IMR-90 (cell line): Measurements from ENCODE around the gene CASS4. TPM values are rescaled to one million over a fixed set of nuclear protein-coding genes. Genes with fewer than 3 reads are reported as not detected.

ENCODE experiments used
- ATAC-seq: fragments of 200-7000 bp; cut with Tn5 transposase; 2 replicates; pipeline ENCODE4 v1.9.1; 2020; ENCODE audit warnings: low read depth, mild to moderate bottlenecking, moderate library complexity
- BruUV-seq: library from RNA; stranded (reverse); fragments of 400-500 nt; replicated peaks from 2 replicates; lab custom pipeline; 2021; lab: Mats Ljungman, UMichigan
- CTCF ChIA-PET: fragments of 300-600 bp; formaldehyde crosslinking; extraction: SDS; loops from one replicate; lab custom pipeline; 2021; ENCODE audit warnings: antibody characterized with exemption; lab: Yijun Ruan, JAX
- POLR2A ChIA-PET: fragments of 300-600 bp; sonication (Branson Sonifier 250); formaldehyde crosslinking; loops from one replicate; lab custom pipeline; 2022; ENCODE audit warnings: antibody characterized with exemption; ENCODE audit not compliant: unreplicated experiment; lab: Charles Lee
- DNase-seq: peaks from one replicate; pipeline ENCODE4 v3.0.0; 2013
- H2AFZ ChIP-seq: replicated peaks from 2 replicates; pipeline ENCODE3; 2013; ENCODE audit warnings: low read length, mild to moderate bottlenecking; ENCODE audit not compliant: poor library complexity
- H2AK5ac ChIP-seq: 2 replicates; pipeline ENCODE4 v1.6.1; 2013; ENCODE audit warnings: low read depth, low read length, inconsistent platforms
- H2AK9ac ChIP-seq: replicated peaks from 2 replicates; pipeline ENCODE3; 2013; ENCODE audit warnings: mild to moderate bottlenecking, low read depth, low read length, moderate library complexity; ENCODE audit not compliant: poor library complexity
- H2BK120ac ChIP-seq: 2 replicates; pipeline ENCODE4 v1.6.1; 2013; ENCODE audit warnings: low read depth, low read length, inconsistent platforms
- H2BK15ac ChIP-seq: 3 replicates; pipeline ENCODE4 v1.6.1; 2013; ENCODE audit warnings: low read depth, low read length, inconsistent platforms
- H2BK20ac ChIP-seq: 2 replicates; pipeline ENCODE4 v1.6.1; 2013; ENCODE audit warnings: low read depth, mild to moderate bottlenecking, inconsistent platforms, low read length, moderate library complexity
- H2BK5ac ChIP-seq: 2 replicates; pipeline ENCODE4 v1.6.1; 2013; ENCODE audit warnings: mild to moderate bottlenecking, low read depth, low read length, inconsistent platforms; ENCODE audit not compliant: poor library complexity, severe bottlenecking
- H3K14ac ChIP-seq: replicated peaks from 2 replicates; pipeline ENCODE4 v1.6.1; 2013; ENCODE audit warnings: low read depth, low read length, inconsistent platforms
- H3K18ac ChIP-seq: 2 replicates; pipeline ENCODE4 v1.6.1; 2013; ENCODE audit warnings: low read depth, low read length, control low read depth
- H3K23ac ChIP-seq: 2 replicates; pipeline ENCODE4 v1.6.1; 2013; ENCODE audit warnings: low read depth, low read length, inconsistent platforms
- H3K27ac ChIP-seq: 2 replicates; pipeline ENCODE4 v1.5.1; 2013; ENCODE audit warnings: mild to moderate bottlenecking, control low read depth, low read length; ENCODE audit not compliant: insufficient read depth
- H3K27me3 ChIP-seq: 2 replicates; pipeline ENCODE4 v1.6.1; 2013; ENCODE audit warnings: low read length; ENCODE audit not compliant: control insufficient read depth, insufficient read depth
- H3K36me3 ChIP-seq: 2 replicates; pipeline ENCODE4 v1.6.1; 2013; ENCODE audit warnings: low read length, mixed read lengths; ENCODE audit not compliant: control insufficient read depth, insufficient read depth
- H3K4ac ChIP-seq: 2 replicates; pipeline ENCODE4 v1.6.1; 2013; ENCODE audit warnings: low read depth, low read length, inconsistent platforms
- H3K4me1 ChIP-seq: 2 replicates; pipeline ENCODE4 v1.6.1; 2013; ENCODE audit warnings: low read length, mixed read lengths; ENCODE audit not compliant: control insufficient read depth, insufficient read depth
- H3K4me2 ChIP-seq: 2 replicates; pipeline ENCODE4 v1.6.1; 2013; ENCODE audit warnings: low read depth, mild to moderate bottlenecking, control low read depth, low read length, moderate library complexity
- H3K4me3 ChIP-seq: 2 replicates; pipeline ENCODE4 v1.5.1; 2013; ENCODE audit warnings: low read depth, mild to moderate bottlenecking, control low read depth, low read length, moderate library complexity; ENCODE audit not compliant: insufficient read depth
- H3K56ac ChIP-seq: 2 replicates; pipeline ENCODE4 v1.6.1; 2013; ENCODE audit warnings: low read length, inconsistent platforms; ENCODE audit not compliant: insufficient read depth; ENCODE audit errors: extremely low read depth
- H3K79me1 ChIP-seq, 2 experiments: 2 replicates each; pipeline ENCODE4 v1.6.1; 2013; ENCODE audit warnings: low read length in 2 of 2, inconsistent platforms in 1 of 2, low read depth in 1 of 2
- H3K9ac ChIP-seq: 2 replicates; pipeline ENCODE4 v1.6.1; 2013; ENCODE audit warnings: low read depth, low read length, control low read depth
- H3K9me1 ChIP-seq: 2 replicates; pipeline ENCODE4 v1.6.1; 2013; ENCODE audit warnings: low read length, inconsistent platforms; ENCODE audit not compliant: insufficient read depth
- H3K9me3 ChIP-seq: 2 replicates; pipeline ENCODE4 v1.6.1; 2013; ENCODE audit warnings: low read length; ENCODE audit not compliant: control insufficient read depth, insufficient read depth
- H4K20me1 ChIP-seq: 2 replicates; pipeline ENCODE4 v1.6.1; 2013; ENCODE audit warnings: low read length, inconsistent platforms; ENCODE audit not compliant: insufficient read depth
- H4K5ac ChIP-seq: 2 replicates; pipeline ENCODE4 v1.6.1; 2013; ENCODE audit warnings: mild to moderate bottlenecking, low read depth, low read length, control low read depth
- H4K8ac ChIP-seq, 2 experiments: 2 replicates each; pipeline ENCODE4 v1.6.1; 2013; ENCODE audit warnings: low read depth in 2 of 2, low read length in 2 of 2, control low read depth in 1 of 2, inconsistent platforms in 1 of 2
- H4K91ac ChIP-seq: 2 replicates; pipeline ENCODE4 v1.6.1; 2013; ENCODE audit warnings: low read depth, low read length, inconsistent platforms; ENCODE audit not compliant: insufficient read depth
- USF2 ChIP-seq: fragments of 150-350 bp; IDR thresholded peaks from 2 replicates; pipeline ENCODE4 v1.6.1; 2017; ENCODE audit warnings: mild to moderate bottlenecking, antibody characterized with exemption, low read length, low read depth
- WGBS, 2 experiments: methylation state at CpG; one replicate each; pipeline versions ENCODE4 v1.1.5 to v1.1.7; 2013; ENCODE audit warnings: missing lambda C conversion rate in 2 of 2; ENCODE audit not compliant: insufficient read length in 1 of 2; ENCODE audit errors: extremely low coverage in 2 of 2; 5-methylcytosine and 5-hydroxymethylcytosine counted together
- dilution Hi-C: fragments of 300-500 bp; cut with HindIII; formaldehyde crosslinking; loops from one replicate; pipeline ENCODE4 v1.14.3; 2018; ENCODE audit warnings: low sequenced_read_pairs; ENCODE audit not compliant: unreplicated experiment
- in situ Hi-C: fragments of 300-500 bp; cut with MboI; formaldehyde crosslinking; loops from 3 replicates; pipeline ENCODE4 v1.14.3; 2019; ENCODE audit warnings: low sequenced_read_pairs, inconsistent platforms, mixed read lengths
- intact Hi-C: fragments of 100-400 bp; cut with micrococcal nuclease; formaldehyde crosslinking; loops from 2 replicates; pipeline ENCODE4 v1.10.0; 2022
- polyA plus RNA-seq, 3 experiments: library from polyadenylated mRNA; depleted of rRNA; stranded (reverse); fragments of >200 nt; gene quantifications; 2 replicates each; pipeline ENCODE4 v1.2.3, GENCODE V29; 2012; ENCODE audit warnings: low replicate concordance in 1 of 3
- total RNA-seq: library from RNA; depleted of rRNA; stranded (reverse); fragments of >200 nt; gene quantifications from 2 replicates; pipeline ENCODE4 v1.2.3, GENCODE V29; 2012
- TF ChIP-seq, protein P1 (sequence below): fragments of 150-350 bp; IDR thresholded peaks from 2 replicates; pipeline ENCODE4 v1.6.1; 2016; ENCODE audit warnings: low read depth, mild to moderate bottlenecking, low read length, moderate library complexity, borderline replicate concordance

The CASS4 gene
- total and polyA plus RNA-seq, 2 of the 4 experiments (the other 2 are of a cell fraction), result 25.8 to 26.5 TPM

- CTCF ChIA-PET, result no interaction called here
- Histone ChIP-seq H2AK5ac (peak overlapping the region; percentile 88), H4K8ac (peak overlapping the region; percentile 90 to 98), H2BK120ac (peak overlapping the region; percentile 99), H3K14ac (peak overlapping the region; percentile 90), H3K4me2 (no peak overlapping the region), H3K4ac (peak overlapping the region; percentile 93), H3K18ac (peak overlapping the region; percentile 95), H3K79me1 (peaks cover 9 to 40% of the 10 kb centered on the region in 2 experiments; a peak in 3 of 4 replicates), H3K27ac (peak overlapping the region; percentile 99), H2BK15ac (peak overlapping the region; percentile 94), H2BK5ac (peak overlapping the region; percentile 91), H3K9ac (peak overlapping the region; percentile 5), H2AK9ac (peak overlapping the region; percentile 74), H2AFZ (no peak overlapping the region), H4K5ac (peak overlapping the region; percentile 93), H4K20me1 (no peaks in the 10 kb centered on the region), H3K9me3 (no peaks in the 10 kb centered on the region), H3K9me1 (peaks cover 20% of the 10 kb centered on the region), H3K4me3 (no peak overlapping the region), H3K56ac (peak overlapping the region; percentile 18), H2BK20ac (peak overlapping the region; percentile 97), H3K27me3 (no peaks in the 10 kb centered on the region), H3K23ac (peak overlapping the region; percentile 93), H3K4me1 (peaks cover 33% of the 10 kb centered on the region), H3K36me3 (peaks cover 10% of the 10 kb centered on the region; the same call in 1 of the 2 replicates), H4K91ac (peak overlapping the region; percentile 97)
- in situ Hi-C loops (no loop called here), dilution Hi-C loops (no loop called here), intact Hi-C loops (no loop called here)
- BruUV-seq, result no TSS peak
- POLR2A ChIA-PET, result interaction anchor here (0.9 to 1.0 kb wide), 2 partner anchors 26 to 30 kb away, joined by 3 to 6 read pairs; partner anchors contain the start of gene CASS4
- no peak for TF ChIP-seq USF2
- TF ChIP-seq, protein P1, sequence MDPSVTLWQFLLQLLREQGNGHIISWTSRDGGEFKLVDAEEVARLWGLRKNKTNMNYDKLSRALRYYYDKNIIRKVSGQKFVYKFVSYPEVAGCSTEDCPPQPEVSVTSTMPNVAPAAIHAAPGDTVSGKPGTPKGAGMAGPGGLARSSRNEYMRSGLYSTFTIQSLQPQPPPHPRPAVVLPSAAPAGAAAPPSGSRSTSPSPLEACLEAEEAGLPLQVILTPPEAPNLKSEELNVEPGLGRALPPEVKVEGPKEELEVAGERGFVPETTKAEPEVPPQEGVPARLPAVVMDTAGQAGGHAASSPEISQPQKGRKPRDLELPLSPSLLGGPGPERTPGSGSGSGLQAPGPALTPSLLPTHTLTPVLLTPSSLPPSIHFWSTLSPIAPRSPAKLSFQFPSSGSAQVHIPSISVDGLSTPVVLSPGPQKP, result no peak
- 98% methylated on average over 9 of the region's 17 CpGs; no CpG with 5 or more reads in 1 of the 2 experiments for WGBS, 2 experiments
- DNase-seq (peak; percentile 46), ATAC-seq (no peak)
Observed at GRCh38 chr20:56442389-56443365, 30.6 kb downstream of the CASS4 start.
